Thyroid gland (tissue), 4 donors: Measurements from ENCODE around the gene GPR83. TPM values are rescaled to one million over a fixed set of nuclear protein-coding genes. Genes with fewer than 3 reads are reported as not detected.

Source experiments
- DNase-seq, 2 donors: peaks; one replicate each; pipeline ENCODE4 v3.0.0-alpha.2; 2019
- H3K27ac ChIP-seq, 3 donors: fragments of 200-600 bp; sonication (generic); 1 replicate in 2 of 3; 2 replicates in 1 of 3; pipeline ENCODE4 v1.5.1; 2016 to 2019; ENCODE audit warnings: mild to moderate bottlenecking in 1 of 3, moderate library complexity in 1 of 3
- H3K27me3 ChIP-seq: fragments of 200-600 bp; sonication (generic); one replicate; pipeline ENCODE4 v1.5.1; 2019
- H3K36me3 ChIP-seq, 2 donors: fragments of 200-600 bp; sonication (generic); one replicate each; pipeline ENCODE4 v1.5.1; 2016 to 2019
- H3K4me1 ChIP-seq, 2 donors: fragments of 200-600 bp; sonication (generic); one replicate each; pipeline ENCODE4 v1.5.1; 2017 to 2019
- H3K4me3 ChIP-seq, 3 donors: fragments of 200-600 bp; sonication (generic); replicated peaks in 1 of 3; 1 replicate in 2 of 3; 2 replicates in 1 of 3; pipeline ENCODE4 v1.5.1; 2016; ENCODE audit warnings: mild to moderate bottlenecking in 1 of 3
- H3K9me3 ChIP-seq: fragments of 200-600 bp; sonication (generic); one replicate; pipeline ENCODE4 v1.5.1; 2017
- POLR2A ChIP-seq, 2 donors: fragments of 450-650 bp; IDR thresholded peaks; one replicate each; pipeline ENCODE4 v1.6.1; 2017; ENCODE audit warnings: antibody characterized with exemption in 2 of 2, mild to moderate bottlenecking in 2 of 2, moderate library complexity in 1 of 2
- WGBS, 2 donors: methylation state at CpG; one replicate each; pipeline ENCODE4 v1.1.5; 2017; 5-methylcytosine and 5-hydroxymethylcytosine counted together
- intact Hi-C: fragments of 100-400 bp; cut with DNase I; formaldehyde crosslinking; loops from one replicate; pipeline ENCODE4 v1.15.1; 2023
- total RNA-seq, 4 donors: library from RNA; depleted of rRNA; stranded (reverse); fragments of >200 nt; gene quantifications; one replicate each; pipeline ENCODE4 v1.2.3, GENCODE V29; 2016
- TF ChIP-seq, protein P1 (sequence below), 6 experiments: fragments of 200-600 bp in 3 of 6; fragments of 450-650 bp in 3 of 6; sonication (generic) in 3 of 6; IDR thresholded peaks; one replicate each; pipeline ENCODE4 v1.5.1; 2016 to 2019; ENCODE audit warnings: antibody characterized with exemption in 6 of 6, mild to moderate bottlenecking in 2 of 6, inconsistent platforms in 1 of 6, moderate library complexity in 1 of 6

GPR83 gene
- total RNA-seq, 4 donors from 2014 or later, result 0.81 to 9.4 (median 4.4) TPM

GRCh38 chr11:94338651-94339050, 62.6 kb downstream of the GPR83 start:
- DNase-seq, result no peak
- Histone ChIP-seq H3K4me1 (no peaks in the 10 kb centered on the region), H3K27me3 (no peaks in the 10 kb centered on the region), H3K9me3 (no peaks in the 10 kb centered on the region), H3K27ac (no peak overlapping the region), H3K36me3 (no peaks in the 10 kb centered on the region), H3K4me3 (no peak overlapping the region)
- TF ChIP-seq, protein P1, sequence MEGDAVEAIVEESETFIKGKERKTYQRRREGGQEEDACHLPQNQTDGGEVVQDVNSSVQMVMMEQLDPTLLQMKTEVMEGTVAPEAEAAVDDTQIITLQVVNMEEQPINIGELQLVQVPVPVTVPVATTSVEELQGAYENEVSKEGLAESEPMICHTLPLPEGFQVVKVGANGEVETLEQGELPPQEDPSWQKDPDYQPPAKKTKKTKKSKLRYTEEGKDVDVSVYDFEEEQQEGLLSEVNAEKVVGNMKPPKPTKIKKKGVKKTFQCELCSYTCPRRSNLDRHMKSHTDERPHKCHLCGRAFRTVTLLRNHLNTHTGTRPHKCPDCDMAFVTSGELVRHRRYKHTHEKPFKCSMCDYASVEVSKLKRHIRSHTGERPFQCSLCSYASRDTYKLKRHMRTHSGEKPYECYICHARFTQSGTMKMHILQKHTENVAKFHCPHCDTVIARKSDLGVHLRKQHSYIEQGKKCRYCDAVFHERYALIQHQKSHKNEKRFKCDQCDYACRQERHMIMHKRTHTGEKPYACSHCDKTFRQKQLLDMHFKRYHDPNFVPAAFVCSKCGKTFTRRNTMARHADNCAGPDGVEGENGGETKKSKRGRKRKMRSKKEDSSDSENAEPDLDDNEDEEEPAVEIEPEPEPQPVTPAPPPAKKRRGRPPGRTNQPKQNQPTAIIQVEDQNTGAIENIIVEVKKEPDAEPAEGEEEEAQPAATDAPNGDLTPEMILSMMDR (IDR thresholded peaks at IDR 0.05), result no peak
- TF ChIP-seq POLR2A (IDR thresholded peaks at IDR 0.05), result no peak
- intact Hi-C loops, result no loop called here
- WGBS, 2 donors, result 55 to 72% methylated on average over 3 of the region's 3 CpGs

DNA sequence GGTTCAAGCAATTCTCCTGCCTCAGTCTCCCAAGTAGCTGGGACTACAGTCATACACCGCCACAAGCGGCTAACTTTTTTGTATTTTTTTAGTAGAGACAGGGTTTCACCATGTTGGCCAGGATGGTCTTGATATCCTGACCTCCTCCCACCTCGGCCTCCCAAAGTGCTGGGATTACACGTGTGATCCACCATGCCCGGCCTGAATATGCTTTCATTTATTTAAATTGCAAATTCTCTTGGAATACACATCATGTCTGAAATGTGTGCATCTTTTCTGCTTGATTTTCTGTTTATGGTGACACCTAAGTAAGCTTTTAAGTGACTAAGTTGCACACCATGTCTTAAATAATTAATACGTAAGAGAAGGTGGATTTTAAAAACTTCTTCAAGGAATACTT, 65.2 kb downstream of the GPR83 start:
- Histone ChIP-seq H3K36me3 (no peaks in the 10 kb centered on the region), H3K27me3 (no peaks in the 10 kb centered on the region), H3K4me1 (no peaks in the 10 kb centered on the region), H3K9me3 (no peaks in the 10 kb centered on the region), H3K4me3 (no peak overlapping the region), H3K27ac (no peak overlapping the region)
- TF ChIP-seq, protein P1 (IDR thresholded peaks at IDR 0.05), result no peak
- no peak for TF ChIP-seq POLR2A (IDR thresholded peaks at IDR 0.05)
- no peak for DNase-seq
- WGBS, 2 donors, result 94 to 97% methylated on average over 6 of the region's 6 CpGs
- intact Hi-C loops, result no loop called here

GRCh38 chr11:94332814-94333213, 68.4 kb downstream of the GPR83 start:
- Histone ChIP-seq H3K4me3 (no peak overlapping the region), H3K4me1 (peaks cover 8 to 11% of the 10 kb centered on the region in 2 donors), H3K27ac (no peak overlapping the region), H3K27me3 (no peaks in the 10 kb centered on the region), H3K9me3 (no peaks in the 10 kb centered on the region), H3K36me3 (no peaks in the 10 kb centered on the region)
- TF ChIP-seq, protein P1 (IDR thresholded peaks at IDR 0.05), result no peak
- no peak for TF ChIP-seq POLR2A (IDR thresholded peaks at IDR 0.05)
- intact Hi-C loops, result no loop called here
- DNase-seq, result no peak

DNA sequence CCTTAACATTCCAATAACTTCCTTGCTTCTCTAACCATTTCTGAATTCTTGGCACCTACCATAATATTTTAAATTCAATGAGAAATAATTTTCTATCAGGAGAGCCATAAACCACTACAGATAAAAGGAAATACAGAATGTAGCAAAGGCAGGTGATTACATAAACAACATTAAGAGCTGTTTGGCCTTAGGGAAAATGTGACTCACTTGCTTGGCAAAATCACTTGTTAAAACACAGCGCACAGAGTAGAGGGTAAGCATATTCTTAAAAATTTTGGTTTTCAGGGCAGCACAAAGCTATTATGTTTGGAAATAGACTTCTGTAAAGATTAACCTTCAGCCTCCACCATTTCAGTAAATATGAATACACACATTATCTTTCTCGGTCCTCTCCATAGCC, 70.4 kb downstream of the GPR83 start:
- TF ChIP-seq POLR2A (IDR thresholded peaks at IDR 0.05), result no peak
- TF ChIP-seq, protein P1 (IDR thresholded peaks at IDR 0.05), result no peak
- H3K27me3 ChIP-seq, result no peaks in the 10 kb centered on the region
- intact Hi-C loops, result no loop called here
- peaks cover 17 to 18% of the 10 kb centered on the region in 2 donors for H3K4me1 ChIP-seq
- H3K9me3 ChIP-seq, result no peaks in the 10 kb centered on the region
- no peak overlapping the region for H3K4me3 ChIP-seq
- H3K27ac ChIP-seq, result no peak overlapping the region
- DNase-seq, result no peak
- no peaks in the 10 kb centered on the region for H3K36me3 ChIP-seq
- 86 to 93% methylated on average over 2 of the region's 2 CpGs for WGBS, 2 donors

- no peak overlapping the region for H3K27ac ChIP-seq
- peaks cover 17 to 18% of the 10 kb centered on the region in 2 donors for H3K4me1 ChIP-seq
- TF ChIP-seq, protein P1 (IDR thresholded peaks at IDR 0.05), result no peak
- TF ChIP-seq POLR2A (IDR thresholded peaks at IDR 0.05), result no peak
- no peak overlapping the region for H3K4me3 ChIP-seq
- intact Hi-C loops, result no loop called here
- H3K9me3 ChIP-seq, result no peaks in the 10 kb centered on the region
- no peaks in the 10 kb centered on the region for H3K27me3 ChIP-seq
- 85 to 92% methylated on average over 3 of the region's 3 CpGs for WGBS, 2 donors
- DNase-seq, result no peak
- no peaks in the 10 kb centered on the region for H3K36me3 ChIP-seq
Observed at GRCh38 chr11:94329501-94329900, 71.7 kb downstream of the GPR83 start.
